Liver (tissue), 9 donors: ENCODE results near the gene USP15. TPM values are rescaled to one million over a fixed set of nuclear protein-coding genes. Genes with fewer than 3 reads are reported as not detected.
A peak's percentile ranks its signal among the peaks of the same experiment; 100 is the strongest.

Source experiments
- DNase-seq: peaks from one replicate; pipeline ENCODE4 v3.0.0-alpha.2; 2017; ENCODE audit warnings: low spot score
- H3K27ac ChIP-seq, 2 donors: one replicate each; pipeline ENCODE4 v1.7.0; 2013; ENCODE audit warnings: inconsistent platforms in 2 of 2, low read length in 2 of 2, control low read depth in 1 of 2, low read depth in 1 of 2, mild to moderate bottlenecking in 1 of 2
- H3K27me3 ChIP-seq, 4 donors: one replicate each; pipeline versions ENCODE4 v1.6.1 to v1.7.0; 2013; ENCODE audit warnings: low read length in 3 of 4, inconsistent platforms in 1 of 4, mild to moderate bottlenecking in 1 of 4, moderate library complexity in 1 of 4; ENCODE audit not compliant: control insufficient read depth in 4 of 4, insufficient read depth in 4 of 4
- H3K36me3 ChIP-seq, 4 donors: one replicate each; pipeline versions ENCODE4 v1.6.1 to v1.7.0; 2013; ENCODE audit warnings: low read length in 3 of 4, mild to moderate bottlenecking in 3 of 4, low read depth in 1 of 4, moderate library complexity in 1 of 4; ENCODE audit not compliant: control insufficient read depth in 4 of 4, insufficient read depth in 3 of 4
- H3K4me1 ChIP-seq, 4 donors: one replicate each; pipeline versions ENCODE4 v1.6.1 to v1.7.0; 2013; ENCODE audit warnings: low read length in 3 of 4, mild to moderate bottlenecking in 3 of 4, moderate library complexity in 1 of 4; ENCODE audit not compliant: control insufficient read depth in 4 of 4, insufficient read depth in 4 of 4
- H3K4me3 ChIP-seq, 3 donors: one replicate each; pipeline versions ENCODE4 v1.6.1 to v1.7.0; 2013; ENCODE audit warnings: low read length in 3 of 3, control low read depth in 1 of 3, low read depth in 1 of 3, mild to moderate bottlenecking in 1 of 3
- H3K9ac ChIP-seq, 2 donors: one replicate each; pipeline ENCODE4 v1.7.0; 2013; ENCODE audit warnings: low read length in 2 of 2, mild to moderate bottlenecking in 2 of 2, moderate library complexity in 2 of 2, control low read depth in 1 of 2, low read depth in 1 of 2
- H3K9me3 ChIP-seq, 4 donors: one replicate each; pipeline versions ENCODE4 v1.6.1 to v1.7.0; 2013; ENCODE audit warnings: low read length in 3 of 4; ENCODE audit not compliant: control insufficient read depth in 4 of 4
- FOXA2 ChIP-seq: IDR thresholded peaks from 2 replicates; pipeline ENCODE4 v1.6.1; 2016; ENCODE audit warnings: antibody characterized with exemption
- GABPA ChIP-seq, 2 donors: IDR thresholded peaks in 1 of 2; conservative IDR thresholded peaks in 1 of 2; 2 replicates each; pipeline ENCODE4 v1.6.1; 2016; ENCODE audit warnings: antibody characterized with exemption in 2 of 2, mild to moderate bottlenecking in 1 of 2, moderate library complexity in 1 of 2
- HNF4A ChIP-seq, 2 donors: conservative IDR thresholded peaks; 2 replicates each; pipeline ENCODE4 v1.6.1; 2016; ENCODE audit warnings: antibody characterized with exemption in 2 of 2, mild to moderate bottlenecking in 2 of 2
- HNF4G ChIP-seq: IDR thresholded peaks from 2 replicates; pipeline ENCODE4 v1.6.1; 2016; ENCODE audit warnings: antibody characterized with exemption
- JUND ChIP-seq, 2 donors: IDR thresholded peaks; 2 replicates each; pipeline ENCODE4 v1.6.1; 2016; ENCODE audit warnings: antibody characterized with exemption in 2 of 2
- RAD21 ChIP-seq, 2 donors: IDR thresholded peaks; 2 replicates each; pipeline ENCODE4 v1.6.1; 2016; ENCODE audit warnings: antibody characterized with exemption in 2 of 2, mild to moderate bottlenecking in 2 of 2
- REST ChIP-seq: IDR thresholded peaks from 2 replicates; pipeline ENCODE4 v1.6.1; 2016; ENCODE audit warnings: antibody characterized with exemption, mild to moderate bottlenecking
- RXRA ChIP-seq, 2 donors: IDR thresholded peaks; 2 replicates each; pipeline ENCODE4 v1.6.1; 2017 to 2018; ENCODE audit warnings: antibody characterized with exemption in 2 of 2, mild to moderate bottlenecking in 1 of 2
- SP1 ChIP-seq: IDR thresholded peaks from 2 replicates; pipeline ENCODE4 v1.6.1; 2018; ENCODE audit warnings: antibody characterized with exemption, mild to moderate bottlenecking
- TAF1 ChIP-seq: conservative IDR thresholded peaks from 2 replicates; pipeline ENCODE4 v1.6.1; 2016; ENCODE audit warnings: antibody characterized with exemption, mild to moderate bottlenecking
- YY1 ChIP-seq: IDR thresholded peaks from 2 replicates; pipeline ENCODE4 v1.6.1; 2016; ENCODE audit warnings: antibody characterized with exemption, mild to moderate bottlenecking
- WGBS: extraction: QIAGEN DNeasy Blood & Tissue Kit; methylation state at CpG from one replicate; pipeline ENCODE4 v1.1.7; 2013; 5-methylcytosine and 5-hydroxymethylcytosine counted together
- polyA plus RNA-seq, 2 donors: library from polyadenylated mRNA; stranded (reverse) in 1 of 2; unstranded in 1 of 2; fragments of 200-250 nt in 1 of 2; fragments of >200 nt in 1 of 2; fragmentation: Nextera tagmentation in 1 of 2; extraction: Ambion mirVana in 1 of 2; gene quantifications; one replicate each; pipeline versions ENCODE4 v1.2.1 to v1.2.3, GENCODE V29; 2013 to 2015
- total RNA-seq, 2 donors: library from RNA; depleted of rRNA; stranded (reverse); fragments of >200 nt; gene quantifications; one replicate each; pipeline ENCODE4 v1.2.3, GENCODE V29; 2014
- TF ChIP-seq, protein P1 (sequence below): IDR thresholded peaks from 2 replicates; pipeline ENCODE4 v1.6.1; 2016; ENCODE audit warnings: antibody characterized with exemption
- donor health status: healthy.
- donor health status: healthy.
- donor health status: healthy.
- donor health status: healthy.
- donor health status: healthy.

The USP15 gene
- total and polyA plus RNA-seq, 4 donors, result 16.6 to 188 (median 56.5) TPM

GRCh38 chr12:62259631-62259992, 592 bp upstream of the USP15 start:
- WGBS, result under 1% methylated on average over 15 of the region's 15 CpGs
- Histone ChIP-seq H3K9me3 (no peaks in the 10 kb centered on the region), H3K9ac (peak overlapping the region; percentile 91 to 96), H3K27ac (peak overlapping the region; percentile 80 to 97), H3K36me3 (no peaks in the 10 kb centered on the region), H3K4me1 (peaks cover 7 to 34% (median 22%) of the 10 kb centered on the region in 4 donors), H3K27me3 (no peaks in the 10 kb centered on the region), H3K4me3 (peak overlapping the region; percentile 84 to 96 (median 93))
- TF ChIP-seq HNF4G, result no peak
- no peak for TF ChIP-seq RXRA (IDR thresholded peaks at IDR 0.05)
- TF ChIP-seq JUND (IDR thresholded peaks at IDR 0.05), result no peak
- TF ChIP-seq REST, result no peak
- TF ChIP-seq YY1, result no peak
- no peak for TF ChIP-seq HNF4A (conservative IDR thresholded peaks at IDR 0.05)
- TF ChIP-seq TAF1, result no peak
- DNase-seq, result no peak

DNA sequence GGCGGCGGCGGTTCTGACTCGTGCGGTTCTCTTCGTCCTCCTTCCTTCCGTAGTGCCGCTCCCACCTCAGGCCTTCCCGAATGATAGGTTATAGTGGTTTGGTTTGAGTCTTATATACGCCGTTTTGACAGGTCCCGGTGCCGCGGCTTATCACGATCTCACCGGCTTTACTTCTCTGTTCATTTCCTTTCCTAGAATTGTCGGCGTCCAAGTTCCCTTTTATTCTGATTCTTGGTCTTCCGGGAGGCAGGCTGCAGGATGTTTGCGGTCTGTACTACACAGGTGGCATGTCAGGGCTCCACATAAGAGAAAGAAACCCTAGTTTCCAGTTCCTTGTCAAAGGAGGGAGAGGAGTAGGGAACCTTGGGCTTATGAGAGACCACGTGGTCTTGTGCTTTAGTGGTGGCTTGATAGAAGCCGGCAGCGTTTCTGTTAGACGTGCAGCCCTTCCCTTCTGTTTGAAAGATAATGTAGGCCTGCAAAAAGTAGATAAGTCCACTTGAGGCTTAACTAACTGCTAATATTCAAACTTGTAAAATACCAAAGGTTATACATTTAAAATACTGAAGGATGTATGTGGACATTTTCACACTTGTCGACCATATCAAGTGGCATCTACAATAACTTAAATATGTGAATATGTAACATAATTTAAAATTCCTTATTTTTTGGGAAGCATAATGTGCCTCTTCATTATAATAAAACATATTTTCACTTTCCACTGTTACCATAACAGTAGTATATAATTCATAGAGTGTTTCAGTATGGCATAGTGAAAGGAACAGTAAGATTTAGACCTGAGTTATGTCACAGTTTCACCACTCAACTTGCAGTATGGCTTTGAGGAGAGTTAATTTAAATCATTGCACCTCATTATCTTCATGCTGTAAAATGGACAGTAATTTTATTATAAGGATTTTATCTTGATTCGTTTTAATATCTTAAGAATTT, 804 bp downstream of the USP15 start:
- WGBS, result 2% methylated on average over 26 of the region's 26 CpGs
- DNase-seq, result peak; percentile 62
- no peaks in the 10 kb centered on the region for H3K36me3 ChIP-seq
- peaks cover 7 to 43% (median 26%) of the 10 kb centered on the region in 4 donors for H3K4me1 ChIP-seq
- H3K27me3 ChIP-seq, result no peaks in the 10 kb centered on the region
- H3K27ac ChIP-seq, result peak overlapping the region; percentile 80 to 97
- peak overlapping the region; percentile 84 to 96 (median 93) for H3K4me3 ChIP-seq
- peak overlapping the region; percentile 49 to 91 for H3K9ac ChIP-seq
- TF ChIP-seq SP1 (no peak), RAD21 (IDR thresholded peaks at IDR 0.05) (no peak)
- H3K9me3 ChIP-seq, result no peaks in the 10 kb centered on the region

DNA sequence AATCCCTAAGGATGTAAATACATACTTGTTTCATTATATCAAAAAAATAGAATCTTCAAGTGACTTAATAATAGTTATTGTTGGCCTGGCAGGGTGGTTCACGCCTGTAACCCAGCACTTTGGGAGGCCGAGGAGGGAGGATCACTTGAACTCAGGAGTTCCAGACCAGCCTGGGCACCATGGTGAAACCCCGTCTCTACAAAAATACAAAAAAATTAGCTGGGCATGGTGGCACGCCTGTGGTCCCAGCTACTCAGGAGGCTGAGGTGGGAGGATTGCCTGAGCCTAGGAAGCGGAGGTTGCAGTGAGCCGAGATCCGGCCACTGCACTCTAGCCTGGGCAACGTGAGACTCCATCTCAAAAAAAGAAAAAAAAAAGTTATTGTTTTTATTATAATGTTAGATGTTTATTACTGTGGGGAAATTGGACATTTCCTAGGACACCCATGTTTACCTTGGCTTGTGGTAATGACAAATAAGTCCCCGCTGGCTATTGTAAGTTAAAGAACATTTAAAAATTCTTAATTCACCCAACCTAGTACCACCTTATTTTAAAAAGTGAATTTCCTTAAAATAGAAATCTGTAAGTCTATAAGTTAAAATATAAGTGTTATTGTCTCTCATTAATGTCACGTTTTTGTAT, 1.8 kb downstream of the USP15 start:
- no peak for DNase-seq
- H3K27me3 ChIP-seq, result no peaks in the 10 kb centered on the region
- 72% methylated on average over 10 of the region's 10 CpGs for WGBS
- no peak overlapping the region for H3K27ac ChIP-seq
- H3K9me3 ChIP-seq, result no peaks in the 10 kb centered on the region
- H3K4me3 ChIP-seq, result peak overlapping the region in 2 of 3 donors; percentile 16 to 84
- H3K36me3 ChIP-seq, result no peaks in the 10 kb centered on the region
- TF ChIP-seq, protein P1, sequence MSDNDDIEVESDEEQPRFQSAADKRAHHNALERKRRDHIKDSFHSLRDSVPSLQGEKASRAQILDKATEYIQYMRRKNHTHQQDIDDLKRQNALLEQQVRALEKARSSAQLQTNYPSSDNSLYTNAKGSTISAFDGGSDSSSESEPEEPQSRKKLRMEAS, result no peak
- TF ChIP-seq FOXA2 (no peak), RAD21 (IDR thresholded peaks at IDR 0.05) (no peak), JUND (IDR thresholded peaks at IDR 0.05) (no peak), HNF4A (conservative IDR thresholded peaks at IDR 0.05) (no peak), TAF1 (no peak), SP1 (no peak), GABPA (IDR thresholded peaks at IDR 0.05 in 1 of 2, conservative IDR thresholded peaks at IDR 0.05 in 1 of 2) (no peak)
- peaks cover 7 to 44% (median 26%) of the 10 kb centered on the region in 4 donors for H3K4me1 ChIP-seq
- no peak overlapping the region for H3K9ac ChIP-seq
